GM23248 (cell line): ENCODE data around the gene GSTM5. TPM values are rescaled to one million over a fixed set of nuclear protein-coding genes. Genes with fewer than 3 reads are reported as not detected.
"Not testable (repeated sequence)": the region's sequence is repeated elsewhere in the genome, so short reads cannot be mapped to it uniquely, and the experiment has no call there.

ENCODE experiments used
- DNase-seq: peaks from one replicate; pipeline ENCODE4 v3.0.0-alpha.2; 2015
- H2AFZ ChIP-seq: fragments of 200-600 bp; sonication (generic); 2 replicates; pipeline ENCODE4 v1.6.1; 2016; ENCODE audit warnings: antibody characterized with exemption
- H3F3A ChIP-seq: fragments of 200-600 bp; sonication (generic); 2 replicates; pipeline ENCODE4 v1.6.1; 2016; ENCODE audit warnings: mild to moderate bottlenecking, antibody characterized with exemption, mixed run types; ENCODE audit not compliant: insufficient read depth
- H3K27ac ChIP-seq: fragments of 200-600 bp; sonication (generic); 2 replicates; pipeline ENCODE4 v1.5.1; 2016; ENCODE audit warnings: mild to moderate bottlenecking
- H3K27me3 ChIP-seq: fragments of 200-600 bp; sonication (generic); replicated peaks from 2 replicates; pipeline ENCODE4 v1.6.1; 2016; ENCODE audit warnings: mild to moderate bottlenecking; ENCODE audit not compliant: insufficient read depth
- H3K36me3 ChIP-seq: fragments of 200-600 bp; sonication (generic); 2 replicates; pipeline ENCODE4 v1.6.1; 2016; ENCODE audit warnings: low read depth, mild to moderate bottlenecking
- H3K4me1 ChIP-seq: fragments of 200-600 bp; sonication (generic); 2 replicates; pipeline ENCODE4 v1.6.1; 2016; ENCODE audit warnings: mild to moderate bottlenecking; ENCODE audit not compliant: insufficient read depth
- H3K4me2 ChIP-seq: fragments of 200-600 bp; sonication (generic); one replicate; pipeline ENCODE4 v1.6.1; 2016; ENCODE audit warnings: mild to moderate bottlenecking; ENCODE audit not compliant: unreplicated experiment
- H3K4me3 ChIP-seq: fragments of 200-600 bp; sonication (generic); 2 replicates; pipeline ENCODE4 v1.5.1; 2016; ENCODE audit warnings: mild to moderate bottlenecking
- H3K79me2 ChIP-seq: fragments of 200-600 bp; sonication (generic); 2 replicates; pipeline ENCODE4 v1.6.1; 2016; ENCODE audit warnings: mild to moderate bottlenecking; ENCODE audit not compliant: insufficient read depth
- H3K9ac ChIP-seq: fragments of 200-600 bp; sonication (generic); 2 replicates; pipeline ENCODE4 v1.6.1; 2016; ENCODE audit warnings: mild to moderate bottlenecking
- H3K9me2 ChIP-seq: fragments of 200-600 bp; sonication (generic); 2 replicates; pipeline ENCODE4 v1.6.1; 2016; ENCODE audit warnings: mixed run types, mild to moderate bottlenecking, moderate library complexity; ENCODE audit not compliant: insufficient read depth
- H3K9me3 ChIP-seq: fragments of 200-600 bp; sonication (generic); one replicate; pipeline ENCODE4 v1.6.1; 2017; ENCODE audit warnings: low read depth
- H4K20me1 ChIP-seq: fragments of 200-600 bp; sonication (generic); 2 replicates; pipeline ENCODE4 v1.6.0; 2016; ENCODE audit not compliant: insufficient read depth
- EZH2 ChIP-seq: fragments of 200-600 bp; sonication (generic); IDR thresholded peaks from 2 replicates; pipeline ENCODE4 v1.6.1; 2018; ENCODE audit warnings: antibody characterized with exemption, mild to moderate bottlenecking; ENCODE audit not compliant: insufficient read depth, poor library complexity, severe bottlenecking
- EZH2phosphoT487 ChIP-seq: fragments of 200-600 bp; sonication (generic); IDR thresholded peaks from 2 replicates; pipeline ENCODE4 v1.6.1; 2018; ENCODE audit warnings: antibody characterized with exemption, moderate library complexity, mild to moderate bottlenecking, low read depth; ENCODE audit not compliant: insufficient read depth
- WGBS, 2 experiments: methylation state at CpG; one replicate each; pipeline ENCODE4 v1.1.6; 2015 to 2017; ENCODE audit warnings: low lambda C conversion rate in 2 of 2, low coverage in 1 of 2; ENCODE audit errors: missing lambda C conversion rate in 2 of 2; 5-methylcytosine and 5-hydroxymethylcytosine counted together
- in situ Hi-C: fragments of 300-500 bp; cut with MboI; formaldehyde crosslinking; loops from 2 replicates; pipeline ENCODE4 v1.15.0; 2020
- polyA plus RNA-seq: library from polyadenylated mRNA; unstranded; fragments of >200 nt; fragmentation: Nextera tagmentation; extraction: Ambion mirVana; gene quantifications from 2 replicates; pipeline ENCODE4 v1.2.1, GENCODE V29; 2016
- total RNA-seq: library from RNA; depleted of rRNA; stranded (reverse); fragments of >200 nt; shearing (Covaris generic); gene quantifications from 2 replicates; pipeline ENCODE4 v1.2.3, GENCODE V29; 2014

The GSTM5 gene
- total and polyA plus RNA-seq, 2 experiments from 2014 or later = 2.4 to 2.5 TPM

- Histone ChIP-seq H3K9me2 (no peaks in the 10 kb centered on the region), H3K9me3 (no peaks in the 10 kb centered on the region), H3K27me3 (no peaks in the 10 kb centered on the region), H3K36me3 (no peaks in the 10 kb centered on the region), H3F3A (no peaks in the 10 kb centered on the region), H4K20me1 (no peaks in the 10 kb centered on the region), H3K4me1 (no peaks in the 10 kb centered on the region), H3K9ac (peak within 1 kb of the TSS; percentile 73), H3K4me2 (peak within 1 kb of the TSS; percentile 87), H3K4me3 (peak within 1 kb of the TSS; percentile 79), H3K79me2 (no peaks in the 10 kb centered on the region), H2AFZ (peak within 1 kb of the TSS; percentile 88), H3K27ac (no peak within 1 kb of the TSS)
- in situ Hi-C loops = no loop called here
- 8 to 10% methylated on average over 10 of the region's 10 CpGs for WGBS, 2 experiments
- no peak for TF ChIP-seq EZH2
- no peak for DNase-seq
These were observed 28.7 kb downstream of the GSTM5 start, which contains the start of gene GSTM3 for GRCh38 chr1:109740615-109741373. Gene GSTM3, minus strand, starts transcription at chr1:109741038. Its CDS starts 751 bp downstream, at chr1:109740287.

DNA sequence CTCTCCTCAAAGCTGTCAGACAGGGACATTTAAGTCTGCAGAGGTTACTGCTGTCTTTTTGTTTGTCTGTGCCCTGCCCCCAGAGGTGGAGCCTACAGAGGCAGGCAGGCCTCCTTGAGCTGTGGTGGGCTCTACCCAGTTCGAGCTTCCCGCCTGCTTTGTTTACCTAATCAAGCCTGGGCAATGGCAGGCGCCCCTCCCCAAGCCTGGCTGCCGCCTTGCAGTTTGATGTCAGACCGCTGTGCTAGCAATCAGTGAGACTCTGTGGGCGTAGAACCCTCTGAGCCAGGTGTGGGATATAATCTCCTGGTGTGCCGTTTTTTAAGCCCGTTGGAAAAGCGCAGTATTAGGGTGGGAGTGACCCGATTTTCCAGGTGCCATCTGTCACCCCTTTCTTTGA lies 36.3 kb downstream of the GSTM5 start:
- H3K9me2 ChIP-seq, H4K20me1 ChIP-seq, in situ Hi-C loops, H3K36me3 ChIP-seq, H3K4me2 ChIP-seq, DNase-seq, H3K9ac ChIP-seq, H3K4me1 ChIP-seq, H3F3A ChIP-seq, H3K27ac ChIP-seq, H3K9me3 ChIP-seq, H3K4me3 ChIP-seq, H3K79me2 ChIP-seq, H2AFZ ChIP-seq: not testable (repeated sequence)
- peaks cover 10% of the 10 kb centered on the region; the same call in 1 of the 2 replicates for H3K27me3 ChIP-seq
- 77 to 82% methylated on average over 10 of the region's 10 CpGs for WGBS, 2 experiments

DNA sequence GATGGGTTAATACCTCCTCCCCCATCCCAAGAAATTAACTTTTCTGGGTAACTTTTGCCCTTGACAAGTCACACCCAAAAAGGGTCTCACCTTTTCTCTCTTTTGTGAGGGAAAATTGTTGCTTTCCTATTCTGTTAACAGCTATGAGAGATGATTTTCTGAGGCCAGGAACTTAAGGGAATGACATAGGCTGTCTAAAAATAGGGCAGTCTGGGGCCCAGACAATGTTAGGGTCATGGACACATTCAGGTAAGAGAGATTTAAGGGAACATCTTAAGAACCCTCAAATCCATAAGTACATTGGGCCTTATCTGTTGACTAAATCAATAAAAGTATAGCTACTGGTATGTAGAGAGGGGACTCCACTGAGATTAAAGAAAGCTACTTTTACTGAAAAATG lies 37.2 kb downstream of the GSTM5 start:
- Histone ChIP-seq H3K9me2 (no peaks in the 10 kb centered on the region), H3K79me2 (no peaks in the 10 kb centered on the region), H3K9ac (no peak overlapping the region), H3K36me3 (no peaks in the 10 kb centered on the region), H3K9me3 (no peaks in the 10 kb centered on the region), H3K4me2 (no peak overlapping the region), H2AFZ (no peak overlapping the region), H3K27me3 (peaks cover 10% of the 10 kb centered on the region; the same call in 1 of the 2 replicates), H3K4me1 (no peaks in the 10 kb centered on the region), H3F3A (no peaks in the 10 kb centered on the region), H3K4me3 (no peak overlapping the region), H4K20me1 (no peaks in the 10 kb centered on the region), H3K27ac (no peak overlapping the region)
- TF ChIP-seq EZH2 = no peak
- no peak for TF ChIP-seq EZH2phosphoT487
- in situ Hi-C loops = no loop called here
- DNase-seq = no peak

DNA sequence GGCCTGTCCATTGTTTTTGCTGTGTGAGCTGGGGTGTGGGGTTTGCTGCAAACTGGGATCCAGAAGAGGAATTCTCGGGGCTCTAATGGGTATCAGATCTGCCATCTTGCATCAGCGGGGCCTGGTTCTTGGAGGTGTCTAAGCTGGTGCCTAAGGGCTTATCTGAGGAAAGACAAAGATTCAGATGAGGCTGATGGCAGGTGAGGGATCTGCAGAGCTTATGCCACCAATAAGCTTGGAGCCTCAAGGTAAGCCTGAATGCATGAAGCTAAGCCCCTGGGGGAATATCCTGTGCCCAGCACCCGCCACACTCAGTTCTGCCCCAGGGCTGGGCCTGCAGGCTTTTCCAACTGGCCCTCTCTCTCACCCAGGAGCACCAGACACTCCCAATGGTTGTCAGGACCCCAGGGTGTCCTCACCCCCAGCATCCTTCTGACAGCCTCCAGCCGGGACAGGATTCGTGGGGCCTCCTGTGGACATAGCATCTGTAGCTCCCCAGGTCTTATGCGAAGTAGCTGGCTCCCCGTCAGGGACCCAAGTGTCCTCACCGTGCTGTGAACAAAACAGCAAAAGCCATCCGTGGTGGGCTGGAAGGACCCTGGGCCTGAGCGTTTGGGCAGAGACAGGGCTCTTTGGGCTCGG lies 38.3 kb downstream of the GSTM5 start:
- WGBS, 2 experiments = 80 to 85% methylated on average over 11 of the region's 11 CpGs
- Histone ChIP-seq H3K36me3 (no peaks in the 10 kb centered on the region), H3F3A (no peaks in the 10 kb centered on the region), H3K9ac (no peak overlapping the region), H4K20me1 (no peaks in the 10 kb centered on the region), H3K9me3 (no peaks in the 10 kb centered on the region), H2AFZ (no peak overlapping the region), H3K27ac (no peak overlapping the region), H3K27me3 (peaks cover 10% of the 10 kb centered on the region; the same call in 1 of the 2 replicates), H3K4me1 (no peaks in the 10 kb centered on the region), H3K9me2 (no peaks in the 10 kb centered on the region), H3K4me3 (no peak overlapping the region), H3K79me2 (no peaks in the 10 kb centered on the region), H3K4me2 (no peak overlapping the region)
- no peak for DNase-seq
- in situ Hi-C loops = loop anchor here (10.0 kb wide), 1 partner anchor 106 kb away; no protein-coding TSS in a partner anchor
- TF ChIP-seq EZH2 (no peak), EZH2phosphoT487 (no peak)
